Retinal pigment epithelial cell (primary cell): ENCODE data around the gene SLC22A7.

Source experiments
- DNase-seq: peaks from one replicate; pipeline ENCODE4 v3.0.0-alpha.2; 2010; ENCODE audit warnings: low read depth
- H3K4me3 ChIP-seq: 2 replicates; pipeline ENCODE4 v1.5.1; 2011; ENCODE audit warnings: mild to moderate bottlenecking, low read length, control low read depth, moderate library complexity
- CTCF ChIP-seq: conservative IDR thresholded peaks from 2 replicates; pipeline ENCODE4 v1.5.1; 2011; ENCODE audit warnings: low read depth, low read length, control low read depth, inconsistent platforms

SLC22A7 gene

GRCh38 chr6:43273707-43274106 lies 24.4 kb upstream of the SLC22A7 start:
- no peak for TF ChIP-seq CTCF
- H3K4me3 ChIP-seq, result no peak overlapping the region
- no peak for DNase-seq

- no peak for TF ChIP-seq CTCF
Measured at GRCh38 chr6:43274127-43274915, 23.7 kb upstream of the SLC22A7 start.

GRCh38 chr6:43274916-43275597 lies 23.0 kb upstream of the SLC22A7 start:
- peak overlapping the region; percentile 30 for H3K4me3 ChIP-seq
- DNase-seq, result no peak
- no peak for TF ChIP-seq CTCF

More at GRCh38 chr6:43274127-43274915, 23.7 kb upstream of the SLC22A7 start:
- no peak for DNase-seq
- no peak overlapping the region for H3K4me3 ChIP-seq

- DNase-seq, result no peak
- H3K4me3 ChIP-seq, result peak overlapping the region; percentile 30
- no peak for TF ChIP-seq CTCF
Measured at GRCh38 chr6:43275801-43276576, 22.1 kb upstream of the SLC22A7 start.

DNA sequence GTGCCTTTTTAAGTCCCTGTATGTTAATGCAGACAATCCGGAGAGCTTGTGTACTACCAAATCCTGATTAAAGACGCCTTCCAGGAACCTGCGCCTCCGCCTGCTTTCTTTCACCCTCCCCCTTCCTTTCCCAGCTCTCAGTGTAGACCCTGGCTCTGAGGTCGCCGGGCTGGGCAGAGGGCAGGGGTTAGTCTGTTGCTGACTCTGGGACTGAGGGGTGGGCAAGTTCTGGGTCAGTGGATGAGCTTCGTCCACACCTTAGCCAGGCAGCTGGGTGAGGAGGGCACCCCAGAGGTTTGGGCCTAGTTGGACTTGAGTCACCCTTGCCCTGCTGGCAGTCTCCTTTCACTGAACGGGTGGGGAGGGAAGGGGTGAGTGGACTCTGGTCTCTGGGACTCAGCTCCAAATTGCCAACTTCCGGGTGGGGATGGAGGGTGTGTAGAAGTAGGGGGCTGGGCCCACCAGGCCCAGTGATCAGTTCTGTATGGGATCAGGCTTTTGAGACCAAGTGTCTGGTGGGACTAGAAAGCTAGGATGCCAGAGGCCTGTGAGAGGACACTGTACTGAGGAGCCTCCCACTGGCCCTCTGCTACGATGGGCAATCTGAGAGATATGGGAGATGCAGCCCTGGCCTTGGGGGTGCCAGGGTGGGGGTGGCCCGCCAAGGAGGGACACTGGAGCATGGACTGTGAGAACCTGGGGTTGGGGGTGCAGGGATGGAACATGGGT lies 21.3 kb upstream of the SLC22A7 start:
- no peak for DNase-seq
- TF ChIP-seq CTCF, result no peak
- H3K4me3 ChIP-seq, result no peak overlapping the region

GRCh38 chr6:43277306-43277642 lies 20.8 kb upstream of the SLC22A7 start:
- no peak for TF ChIP-seq CTCF
- no peak overlapping the region for H3K4me3 ChIP-seq
- DNase-seq, result no peak
